SK-N-SH (cell line): ENCODE measurements around the gene PHTF1. TPM values are rescaled to one million over a fixed set of nuclear protein-coding genes. Genes with fewer than 3 reads are reported as not detected.

Experiments
- CTCF ChIA-PET: fragments of 300-600, 350-600 bp; formaldehyde crosslinking; extraction: SDS; loops from one replicate; lab custom pipeline; 2021; lab: Yijun Ruan, JAX
- POLR2A ChIA-PET: fragments of 350-600 bp; sonication (Branson Sonifier 250); formaldehyde crosslinking; extraction: SDS; loops from one replicate; lab custom pipeline; 2020; ENCODE audit warnings: antibody characterized with exemption, inconsistent platforms; lab: Yijun Ruan, JAX
- DNase-seq: peaks from one replicate; pipeline ENCODE4 v3.0.0; 2012
- H2AFZ ChIP-seq: fragments of 200-600 bp; sonication (generic); 2 replicates; pipeline ENCODE4 v1.8.1; 2016; ENCODE audit warnings: antibody characterized with exemption, mild to moderate bottlenecking, low read depth
- H3F3A ChIP-seq: fragments of 200-600 bp; sonication (generic); replicated peaks from 2 replicates; pipeline ENCODE3; 2016; ENCODE audit warnings: antibody characterized with exemption, mild to moderate bottlenecking; ENCODE audit not compliant: insufficient read depth
- H3K27ac ChIP-seq, 2 experiments: fragments of 200-500 bp in 1 of 2; fragments of 200-600 bp in 1 of 2; sonication (Bioruptor generic) in 1 of 2; sonication (generic), shearing (Covaris generic) in 1 of 2; 2 replicates each; pipeline versions ENCODE4 v1.5.1 to v1.6.1; 2014 to 2016; ENCODE audit warnings: low read depth in 2 of 2, inconsistent platforms in 1 of 2, low read length in 1 of 2, mild to moderate bottlenecking in 1 of 2, mixed read lengths in 1 of 2
- H3K27me3 ChIP-seq: fragments of 200-600 bp; sonication (generic), shearing (Covaris generic); 2 replicates; pipeline ENCODE4 v1.6.1; 2016; ENCODE audit warnings: mixed run types; ENCODE audit not compliant: insufficient read depth
- H3K36me3 ChIP-seq, 2 experiments: fragments of 200-500 bp in 1 of 2; fragments of 200-600 bp in 1 of 2; sonication (Bioruptor generic) in 1 of 2; sonication (generic) in 1 of 2; replicated peaks in 1 of 2; 2 replicates each; pipeline versions ENCODE3 to v1.5.1; 2014 to 2016; ENCODE audit warnings: low read length in 1 of 2, mild to moderate bottlenecking in 1 of 2; ENCODE audit not compliant: insufficient read depth in 2 of 2, control insufficient read depth in 1 of 2
- H3K4me1 ChIP-seq, 2 experiments: fragments of 200-500 bp in 1 of 2; fragments of 200-600 bp in 1 of 2; sonication (Bioruptor generic) in 1 of 2; sonication (generic), shearing (Covaris generic) in 1 of 2; 2 replicates each; pipeline versions ENCODE4 v1.5.1 to v1.6.1; 2014 to 2016; ENCODE audit warnings: low read depth in 1 of 2, low read length in 1 of 2, mixed run types in 1 of 2; ENCODE audit not compliant: insufficient read depth in 2 of 2, control insufficient read depth in 1 of 2
- H3K4me2 ChIP-seq: fragments of 200-600 bp; sonication (generic), shearing (Covaris generic); 2 replicates; pipeline ENCODE4 v1.6.1; 2017; ENCODE audit warnings: mixed run types
- H3K4me3 ChIP-seq, 2 experiments: fragments of 200-500 bp in 1 of 2; fragments of 200-600 bp in 1 of 2; sonication (Bioruptor generic) in 1 of 2; sonication (generic), shearing (Covaris generic) in 1 of 2; 2 replicates each; pipeline versions ENCODE4 v1.5.1 to v1.8.1; 2014 to 2016; ENCODE audit warnings: low read depth in 2 of 2, inconsistent platforms in 1 of 2, low read length in 1 of 2, mild to moderate bottlenecking in 1 of 2, mixed read lengths in 1 of 2, moderate library complexity in 1 of 2
- H3K79me2 ChIP-seq: fragments of 200-600 bp; sonication (generic); 2 replicates; pipeline ENCODE4 v1.8.1; 2017; ENCODE audit warnings: mild to moderate bottlenecking; ENCODE audit not compliant: insufficient read depth
- H3K9ac ChIP-seq: fragments of 200-600 bp; sonication (generic); 2 replicates; pipeline ENCODE4 v1.6.1; 2017; ENCODE audit warnings: mixed run types
- H3K9me2 ChIP-seq: fragments of 200-600 bp; sonication (generic); 2 replicates; pipeline ENCODE4 v1.6.1; 2017; ENCODE audit warnings: mixed run types
- H3K9me3 ChIP-seq: fragments of 200-600 bp; sonication (generic); 2 replicates; pipeline ENCODE4 v1.6.1; 2017; ENCODE audit warnings: mixed run types, mild to moderate bottlenecking, moderate library complexity
- H4K20me1 ChIP-seq: fragments of 200-600 bp; sonication (generic); 2 replicates; pipeline ENCODE4 v1.6.1; 2017; ENCODE audit warnings: mild to moderate bottlenecking, mixed run types; ENCODE audit not compliant: insufficient read depth
- CHD2 ChIP-seq: fragments of 150-350 bp; IDR thresholded peaks from 2 replicates; pipeline ENCODE4 v1.6.1; 2018; ENCODE audit warnings: low read length; ENCODE audit not compliant: partially characterized antibody
- ELF1 ChIP-seq: IDR thresholded peaks from 2 replicates; pipeline ENCODE4 v1.4.0; 2012
- EP300 ChIP-seq, 2 experiments: IDR thresholded peaks; 2 replicates each; pipeline versions ENCODE4 v1.4.0 to v1.6.1; 2012; ENCODE audit warnings: borderline replicate concordance in 1 of 2, low read depth in 1 of 2, low read length in 1 of 2
- EZH2phosphoT487 ChIP-seq: fragments of 200-600 bp; sonication (generic); IDR thresholded peaks from 2 replicates; pipeline ENCODE4 v1.6.1; 2017; ENCODE audit warnings: low read depth, mixed run types, mild to moderate bottlenecking, antibody characterized with exemption, moderate library complexity, borderline replicate concordance
- FOSL2 ChIP-seq: IDR thresholded peaks from 2 replicates; pipeline ENCODE4 v1.4.0; 2012; ENCODE audit warnings: low read depth, mild to moderate bottlenecking, moderate library complexity, borderline replicate concordance
- GABPA ChIP-seq: IDR thresholded peaks from 2 replicates; pipeline ENCODE4 v1.4.0; 2012; ENCODE audit warnings: low read depth, mild to moderate bottlenecking
- GATA2 ChIP-seq: sonication (generic); formaldehyde crosslinking; IDR thresholded peaks from 2 replicates; pipeline ENCODE4 v1.5.0; 2020; ENCODE audit warnings: mild to moderate bottlenecking, missing genetic modification reagents
- JUND ChIP-seq: IDR thresholded peaks from 2 replicates; pipeline ENCODE4 v1.4.0; 2012
- MXI1 ChIP-seq: IDR thresholded peaks from 2 replicates; pipeline ENCODE4 v1.6.1; 2012; ENCODE audit warnings: mild to moderate bottlenecking, low read depth, low read length, improper control_type of control experiment
- POLR2AphosphoS5 ChIP-seq: IDR thresholded peaks from 2 replicates; pipeline ENCODE4 v1.6.1; 2012; ENCODE audit warnings: low read depth, low read length
- SIN3A ChIP-seq: IDR thresholded peaks from 2 replicates; pipeline ENCODE4 v1.6.1; 2012; ENCODE audit warnings: low read depth, mild to moderate bottlenecking, low read length, moderate library complexity, borderline replicate concordance
- TAF1 ChIP-seq: IDR thresholded peaks from 2 replicates; pipeline ENCODE4 v1.6.1; 2012; ENCODE audit warnings: low read depth, mild to moderate bottlenecking, low read length, moderate library complexity, borderline replicate concordance
- TEAD4 ChIP-seq: IDR thresholded peaks from 2 replicates; pipeline ENCODE4 v1.4.0; 2012; ENCODE audit warnings: mild to moderate bottlenecking, borderline replicate concordance; ENCODE audit not compliant: insufficient read depth
- YY1 ChIP-seq: IDR thresholded peaks from 2 replicates; pipeline ENCODE4 v1.4.0; 2012; ENCODE audit warnings: low read depth, mild to moderate bottlenecking
- WGBS: methylation state at CpG from one replicate; pipeline ENCODE4 v1.1.6; 2017; ENCODE audit warnings: low lambda C conversion rate; 5-methylcytosine and 5-hydroxymethylcytosine counted together
- polyA plus RNA-seq, 3 experiments: library from polyadenylated mRNA; depleted of rRNA; stranded (reverse); fragments of >200 nt; gene quantifications; 2 replicates each; pipeline ENCODE4 v1.2.3, GENCODE V29; 2012
- TF ChIP-seq, protein P1 (sequence below): IDR thresholded peaks from 2 replicates; pipeline ENCODE4 v1.4.0; 2012; ENCODE audit warnings: low read depth, borderline replicate concordance
- TF ChIP-seq, protein P2 (sequence below): fragments of 150-350 bp; IDR thresholded peaks from 2 replicates; pipeline ENCODE4 v1.6.1; 2017; ENCODE audit warnings: antibody characterized with exemption, low read length, low read depth, borderline replicate concordance
- TF ChIP-seq, protein P3 (sequence below): fragments of 150-350 bp; IDR thresholded peaks from 2 replicates; pipeline ENCODE4 v1.6.1; 2016; ENCODE audit warnings: mild to moderate bottlenecking, low read depth, low read length
- TF ChIP-seq, protein P4 (sequence below): IDR thresholded peaks from 2 replicates; pipeline ENCODE4 v1.4.0; 2012; ENCODE audit warnings: low read depth
- TF ChIP-seq, protein P5 (sequence below): fragments of 200-600 bp; sonication (generic); IDR thresholded peaks from 2 replicates; pipeline ENCODE4 v1.6.1; 2017; ENCODE audit warnings: antibody characterized with exemption, mild to moderate bottlenecking, moderate library complexity
- TF ChIP-seq, protein P6 (sequence below): IDR thresholded peaks from 2 replicates; pipeline ENCODE4 v1.6.1; 2012; ENCODE audit warnings: mild to moderate bottlenecking, low read depth, low read length, moderate library complexity

Gene PHTF1
- polyA plus RNA-seq (2012; rRNA removed) = 10.8 and 14.1 TPM in 2 replicates
- polyA plus RNA-seq (2012; cell fraction: cytosol; rRNA removed) = 12.5 and 13.5 TPM in 2 replicates
- polyA plus RNA-seq (2012; cell fraction: nucleus; rRNA removed) = 9.5 and 16.1 TPM in 2 replicates

DNA sequence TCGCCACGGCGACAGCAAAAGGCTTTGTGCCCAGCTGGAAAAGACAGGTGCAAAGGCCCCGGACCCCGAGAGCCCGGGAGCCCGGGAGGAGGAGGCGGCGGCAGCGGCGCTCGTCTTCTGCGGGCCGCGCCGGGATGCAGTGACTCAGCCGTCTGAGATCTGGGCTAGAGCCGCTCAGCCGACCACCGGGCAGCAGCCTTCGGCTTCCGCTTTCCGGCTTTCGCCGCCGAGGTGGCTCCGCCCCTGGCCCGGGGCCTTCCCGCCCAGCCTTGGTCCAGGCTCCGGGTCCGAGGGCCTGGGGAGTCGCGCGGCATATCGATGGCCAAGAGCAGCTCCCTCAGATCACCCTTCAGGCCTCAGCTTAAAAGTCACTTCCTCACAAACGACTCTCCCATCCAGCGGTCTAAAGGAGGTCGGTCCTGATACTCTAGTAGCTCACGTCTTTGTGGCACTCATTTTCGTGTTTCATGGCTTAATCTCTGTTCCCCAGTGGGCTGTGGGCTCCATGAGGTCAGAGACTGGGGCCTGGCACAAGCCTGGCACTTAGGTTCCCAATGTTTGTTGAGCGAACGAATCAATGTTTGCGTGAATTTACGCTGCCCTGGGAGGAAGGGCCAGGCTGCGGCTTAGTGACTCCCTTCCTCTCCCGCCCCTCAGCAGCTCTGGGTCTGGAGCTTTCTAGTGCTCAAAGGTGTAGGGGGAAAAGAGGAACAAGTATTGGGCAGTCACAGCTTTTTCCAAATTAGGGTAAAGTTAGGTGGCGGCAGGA lies at the start of gene PHTF1:
Gene PHTF1 (minus strand): TSS at position 154 of the 769 bp plus-strand sequence. CDS start 783 bp downstream, outside the sequence.
- TF ChIP-seq GABPA = peak; percentile 65
- TF ChIP-seq, protein P1, sequence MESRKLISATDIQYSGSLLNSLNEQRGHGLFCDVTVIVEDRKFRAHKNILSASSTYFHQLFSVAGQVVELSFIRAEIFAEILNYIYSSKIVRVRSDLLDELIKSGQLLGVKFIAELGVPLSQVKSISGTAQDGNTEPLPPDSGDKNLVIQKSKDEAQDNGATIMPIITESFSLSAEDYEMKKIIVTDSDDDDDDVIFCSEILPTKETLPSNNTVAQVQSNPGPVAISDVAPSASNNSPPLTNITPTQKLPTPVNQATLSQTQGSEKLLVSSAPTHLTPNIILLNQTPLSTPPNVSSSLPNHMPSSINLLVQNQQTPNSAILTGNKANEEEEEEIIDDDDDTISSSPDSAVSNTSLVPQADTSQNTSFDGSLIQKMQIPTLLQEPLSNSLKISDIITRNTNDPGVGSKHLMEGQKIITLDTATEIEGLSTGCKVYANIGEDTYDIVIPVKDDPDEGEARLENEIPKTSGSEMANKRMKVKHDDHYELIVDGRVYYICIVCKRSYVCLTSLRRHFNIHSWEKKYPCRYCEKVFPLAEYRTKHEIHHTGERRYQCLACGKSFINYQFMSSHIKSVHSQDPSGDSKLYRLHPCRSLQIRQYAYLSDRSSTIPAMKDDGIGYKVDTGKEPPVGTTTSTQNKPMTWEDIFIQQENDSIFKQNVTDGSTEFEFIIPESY = no peak
- peak; percentile 20 for TF ChIP-seq CHD2
- TF ChIP-seq EZH2phosphoT487 = no peak
- TF ChIP-seq JUND = 0 out of 2 replicates have a peak, but pooled peaks have one; percentile 11
- TF ChIP-seq TEAD4 = no peak
- TF ChIP-seq TAF1 = peak; percentile 87
- TF ChIP-seq, protein P2, sequence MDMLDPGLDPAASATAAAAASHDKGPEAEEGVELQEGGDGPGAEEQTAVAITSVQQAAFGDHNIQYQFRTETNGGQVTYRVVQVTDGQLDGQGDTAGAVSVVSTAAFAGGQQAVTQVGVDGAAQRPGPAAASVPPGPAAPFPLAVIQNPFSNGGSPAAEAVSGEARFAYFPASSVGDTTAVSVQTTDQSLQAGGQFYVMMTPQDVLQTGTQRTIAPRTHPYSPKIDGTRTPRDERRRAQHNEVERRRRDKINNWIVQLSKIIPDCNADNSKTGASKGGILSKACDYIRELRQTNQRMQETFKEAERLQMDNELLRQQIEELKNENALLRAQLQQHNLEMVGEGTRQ = no peak
- TF ChIP-seq, protein P3, sequence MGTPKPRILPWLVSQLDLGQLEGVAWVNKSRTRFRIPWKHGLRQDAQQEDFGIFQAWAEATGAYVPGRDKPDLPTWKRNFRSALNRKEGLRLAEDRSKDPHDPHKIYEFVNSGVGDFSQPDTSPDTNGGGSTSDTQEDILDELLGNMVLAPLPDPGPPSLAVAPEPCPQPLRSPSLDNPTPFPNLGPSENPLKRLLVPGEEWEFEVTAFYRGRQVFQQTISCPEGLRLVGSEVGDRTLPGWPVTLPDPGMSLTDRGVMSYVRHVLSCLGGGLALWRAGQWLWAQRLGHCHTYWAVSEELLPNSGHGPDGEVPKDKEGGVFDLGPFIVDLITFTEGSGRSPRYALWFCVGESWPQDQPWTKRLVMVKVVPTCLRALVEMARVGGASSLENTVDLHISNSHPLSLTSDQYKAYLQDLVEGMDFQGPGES = no peak
- TF ChIP-seq EP300 (IDR thresholded peaks at IDR 0.05; ENCODE audit: borderline replicate concordance in 1 of 2, low read depth in 1 of 2, low read length in 1 of 2) = no peak
- TF ChIP-seq ELF1 = peak; percentile 81
- TF ChIP-seq SIN3A = 0 out of 2 replicates have a peak, but pooled peaks have one; percentile 79
- peak; percentile 93 for TF ChIP-seq POLR2AphosphoS5
- peak; percentile 60; the same call in 1 of the 2 replicates for TF ChIP-seq FOSL2
- no peak; the same call in 1 of the 2 replicates for TF ChIP-seq GATA2 (CRISPR knock-in tag)
- TF ChIP-seq, protein P4, sequence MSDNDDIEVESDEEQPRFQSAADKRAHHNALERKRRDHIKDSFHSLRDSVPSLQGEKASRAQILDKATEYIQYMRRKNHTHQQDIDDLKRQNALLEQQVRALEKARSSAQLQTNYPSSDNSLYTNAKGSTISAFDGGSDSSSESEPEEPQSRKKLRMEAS = no peak; the same call in none of the 2 replicates
- TF ChIP-seq, protein P5, sequence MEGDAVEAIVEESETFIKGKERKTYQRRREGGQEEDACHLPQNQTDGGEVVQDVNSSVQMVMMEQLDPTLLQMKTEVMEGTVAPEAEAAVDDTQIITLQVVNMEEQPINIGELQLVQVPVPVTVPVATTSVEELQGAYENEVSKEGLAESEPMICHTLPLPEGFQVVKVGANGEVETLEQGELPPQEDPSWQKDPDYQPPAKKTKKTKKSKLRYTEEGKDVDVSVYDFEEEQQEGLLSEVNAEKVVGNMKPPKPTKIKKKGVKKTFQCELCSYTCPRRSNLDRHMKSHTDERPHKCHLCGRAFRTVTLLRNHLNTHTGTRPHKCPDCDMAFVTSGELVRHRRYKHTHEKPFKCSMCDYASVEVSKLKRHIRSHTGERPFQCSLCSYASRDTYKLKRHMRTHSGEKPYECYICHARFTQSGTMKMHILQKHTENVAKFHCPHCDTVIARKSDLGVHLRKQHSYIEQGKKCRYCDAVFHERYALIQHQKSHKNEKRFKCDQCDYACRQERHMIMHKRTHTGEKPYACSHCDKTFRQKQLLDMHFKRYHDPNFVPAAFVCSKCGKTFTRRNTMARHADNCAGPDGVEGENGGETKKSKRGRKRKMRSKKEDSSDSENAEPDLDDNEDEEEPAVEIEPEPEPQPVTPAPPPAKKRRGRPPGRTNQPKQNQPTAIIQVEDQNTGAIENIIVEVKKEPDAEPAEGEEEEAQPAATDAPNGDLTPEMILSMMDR = no peak
- TF ChIP-seq MXI1 = peak; percentile 58
- TF ChIP-seq, protein P6, sequence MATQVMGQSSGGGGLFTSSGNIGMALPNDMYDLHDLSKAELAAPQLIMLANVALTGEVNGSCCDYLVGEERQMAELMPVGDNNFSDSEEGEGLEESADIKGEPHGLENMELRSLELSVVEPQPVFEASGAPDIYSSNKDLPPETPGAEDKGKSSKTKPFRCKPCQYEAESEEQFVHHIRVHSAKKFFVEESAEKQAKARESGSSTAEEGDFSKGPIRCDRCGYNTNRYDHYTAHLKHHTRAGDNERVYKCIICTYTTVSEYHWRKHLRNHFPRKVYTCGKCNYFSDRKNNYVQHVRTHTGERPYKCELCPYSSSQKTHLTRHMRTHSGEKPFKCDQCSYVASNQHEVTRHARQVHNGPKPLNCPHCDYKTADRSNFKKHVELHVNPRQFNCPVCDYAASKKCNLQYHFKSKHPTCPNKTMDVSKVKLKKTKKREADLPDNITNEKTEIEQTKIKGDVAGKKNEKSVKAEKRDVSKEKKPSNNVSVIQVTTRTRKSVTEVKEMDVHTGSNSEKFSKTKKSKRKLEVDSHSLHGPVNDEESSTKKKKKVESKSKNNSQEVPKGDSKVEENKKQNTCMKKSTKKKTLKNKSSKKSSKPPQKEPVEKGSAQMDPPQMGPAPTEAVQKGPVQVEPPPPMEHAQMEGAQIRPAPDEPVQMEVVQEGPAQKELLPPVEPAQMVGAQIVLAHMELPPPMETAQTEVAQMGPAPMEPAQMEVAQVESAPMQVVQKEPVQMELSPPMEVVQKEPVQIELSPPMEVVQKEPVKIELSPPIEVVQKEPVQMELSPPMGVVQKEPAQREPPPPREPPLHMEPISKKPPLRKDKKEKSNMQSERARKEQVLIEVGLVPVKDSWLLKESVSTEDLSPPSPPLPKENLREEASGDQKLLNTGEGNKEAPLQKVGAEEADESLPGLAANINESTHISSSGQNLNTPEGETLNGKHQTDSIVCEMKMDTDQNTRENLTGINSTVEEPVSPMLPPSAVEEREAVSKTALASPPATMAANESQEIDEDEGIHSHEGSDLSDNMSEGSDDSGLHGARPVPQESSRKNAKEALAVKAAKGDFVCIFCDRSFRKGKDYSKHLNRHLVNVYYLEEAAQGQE = no peak
- TF ChIP-seq YY1 = no peak
- TF ChIP-seq, all 33 proteins: peak for 9
- H3K36me3 ChIP-seq = peaks cover 12 to 19% of the 10 kb centered on the region in 2 experiments
- H2AFZ ChIP-seq = peak within 1 kb of the TSS; percentile 88
- H3K4me2 ChIP-seq = peak within 1 kb of the TSS; percentile 89
- peaks cover 42% of the 10 kb centered on the region for H3K79me2 ChIP-seq
- no peaks in the 10 kb centered on the region for H3K9me3 ChIP-seq
- H3K4me3 ChIP-seq = peak within 1 kb of the TSS; percentile 86 to 89
- peak; percentile 89 for DNase-seq
- peaks cover 9 to 11% of the 10 kb centered on the region in 2 experiments; a peak in 3 of 4 replicates for H3K4me1 ChIP-seq
- ChIA-PET CTCF (interaction anchor here (1.0 to 1.5 kb wide), 3 partner anchors 42 to 145 kb away, joined by 3 to 4 read pairs (median 3); partner anchors contain the start of genes AP4B1 and DCLRE1B), POLR2A (interaction anchor here (0.9 to 2.9 kb wide), 5 partner anchors 8 to 613 kb away, joined by 3 to 22 read pairs (median 4); partner anchors contain the start of gene RSBN1)
- H3F3A ChIP-seq = peaks cover 29% of the 10 kb centered on the region
- H4K20me1 ChIP-seq = no peaks in the 10 kb centered on the region
- H3K27ac ChIP-seq = peak within 1 kb of the TSS; percentile 95 to 98
- H3K9me2 ChIP-seq = no peaks in the 10 kb centered on the region
- 4% methylated on average over 30 of the region's 47 CpGs for whole genome bisulfite sequencing
- H3K27me3 ChIP-seq = no peaks in the 10 kb centered on the region
- peak within 1 kb of the TSS; percentile 88 for H3K9ac ChIP-seq
